GM12875 (cell line): Measurements from ENCODE around the gene VSIG10L2.

Source experiments
- H3K4me3 ChIP-seq: one replicate; pipeline ENCODE4 v1.5.1; 2011; ENCODE audit warnings: low read depth, low read length, control low read depth
- TF ChIP-seq, protein P1 (sequence below): IDR thresholded peaks from 2 replicates; pipeline ENCODE4 v1.5.1; 2011; ENCODE audit warnings: low read depth, mild to moderate bottlenecking, control low read depth, inconsistent platforms, low read length, moderate library complexity, borderline replicate concordance; ENCODE audit not compliant: insufficient read depth

The VSIG10L2 gene

DNA sequence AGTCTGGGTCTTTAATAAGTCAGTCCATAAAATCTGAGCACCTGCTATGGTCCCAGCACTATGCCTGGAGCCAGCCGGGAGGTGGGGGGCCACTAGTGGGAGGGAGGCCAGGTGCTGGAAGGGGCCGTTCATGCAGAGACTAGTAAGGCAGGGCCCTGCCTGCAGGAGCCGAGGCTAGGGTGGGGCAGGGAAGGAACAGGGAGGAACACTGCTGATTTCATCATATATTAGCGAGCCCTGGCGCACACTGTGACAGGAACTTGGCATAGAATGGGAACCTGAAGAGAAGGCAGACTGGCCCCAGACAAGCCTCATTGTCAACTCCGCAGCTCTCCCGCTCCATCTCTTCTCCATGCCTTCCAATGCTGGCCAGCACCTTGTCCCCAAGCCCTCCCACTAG is 7.1 kb downstream of the VSIG10L2 start:
- TF ChIP-seq, protein P1, sequence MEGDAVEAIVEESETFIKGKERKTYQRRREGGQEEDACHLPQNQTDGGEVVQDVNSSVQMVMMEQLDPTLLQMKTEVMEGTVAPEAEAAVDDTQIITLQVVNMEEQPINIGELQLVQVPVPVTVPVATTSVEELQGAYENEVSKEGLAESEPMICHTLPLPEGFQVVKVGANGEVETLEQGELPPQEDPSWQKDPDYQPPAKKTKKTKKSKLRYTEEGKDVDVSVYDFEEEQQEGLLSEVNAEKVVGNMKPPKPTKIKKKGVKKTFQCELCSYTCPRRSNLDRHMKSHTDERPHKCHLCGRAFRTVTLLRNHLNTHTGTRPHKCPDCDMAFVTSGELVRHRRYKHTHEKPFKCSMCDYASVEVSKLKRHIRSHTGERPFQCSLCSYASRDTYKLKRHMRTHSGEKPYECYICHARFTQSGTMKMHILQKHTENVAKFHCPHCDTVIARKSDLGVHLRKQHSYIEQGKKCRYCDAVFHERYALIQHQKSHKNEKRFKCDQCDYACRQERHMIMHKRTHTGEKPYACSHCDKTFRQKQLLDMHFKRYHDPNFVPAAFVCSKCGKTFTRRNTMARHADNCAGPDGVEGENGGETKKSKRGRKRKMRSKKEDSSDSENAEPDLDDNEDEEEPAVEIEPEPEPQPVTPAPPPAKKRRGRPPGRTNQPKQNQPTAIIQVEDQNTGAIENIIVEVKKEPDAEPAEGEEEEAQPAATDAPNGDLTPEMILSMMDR, result no peak
- no peak overlapping the region for H3K4me3 ChIP-seq

GRCh38 chr11:125953401-125953935 is 7.6 kb downstream of the VSIG10L2 start:
- H3K4me3 ChIP-seq, result no peak overlapping the region
- TF ChIP-seq, protein P1, result no peak

DNA sequence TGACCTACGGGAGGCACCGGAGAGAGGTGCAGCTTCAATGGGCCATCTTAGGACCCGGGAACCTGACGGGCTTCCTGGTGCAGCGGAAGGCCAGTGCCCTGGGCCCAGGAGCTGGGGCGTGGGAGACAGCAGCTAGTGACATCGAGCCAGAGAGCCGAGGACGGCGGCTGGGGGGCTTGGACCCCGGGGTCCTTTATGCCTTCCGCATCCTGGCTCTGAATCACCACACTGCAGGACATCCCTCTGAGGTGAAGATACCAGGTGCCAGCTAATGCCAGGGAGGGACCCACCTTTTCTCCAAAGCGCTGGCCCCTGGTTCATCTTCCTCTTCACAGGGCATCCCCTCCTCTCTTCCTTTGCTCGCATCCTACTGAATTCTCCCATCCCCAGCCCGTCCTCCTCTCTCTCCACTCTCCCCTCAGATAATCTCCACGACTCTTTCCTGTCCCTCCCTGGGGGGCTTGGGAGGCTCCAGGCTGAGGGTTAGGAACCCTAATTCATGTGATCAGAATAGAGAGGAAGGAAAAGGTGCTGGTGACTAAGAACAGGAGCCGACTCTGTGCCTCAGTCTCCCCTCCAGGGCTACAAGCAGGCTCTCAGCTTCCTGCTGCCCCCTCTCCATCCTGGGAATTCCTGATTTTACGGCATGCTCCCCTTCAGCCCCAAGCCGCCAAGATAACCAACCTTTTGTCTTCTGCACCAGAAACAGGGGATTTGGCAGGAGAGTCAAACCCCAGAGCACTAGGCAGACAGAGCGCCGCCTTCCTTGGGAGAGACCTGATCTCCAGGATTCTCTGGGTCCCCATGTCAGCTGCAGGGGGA is 8.5 kb downstream of the VSIG10L2 start:
- no peak overlapping the region for H3K4me3 ChIP-seq
- TF ChIP-seq, protein P1, result no peak

DNA sequence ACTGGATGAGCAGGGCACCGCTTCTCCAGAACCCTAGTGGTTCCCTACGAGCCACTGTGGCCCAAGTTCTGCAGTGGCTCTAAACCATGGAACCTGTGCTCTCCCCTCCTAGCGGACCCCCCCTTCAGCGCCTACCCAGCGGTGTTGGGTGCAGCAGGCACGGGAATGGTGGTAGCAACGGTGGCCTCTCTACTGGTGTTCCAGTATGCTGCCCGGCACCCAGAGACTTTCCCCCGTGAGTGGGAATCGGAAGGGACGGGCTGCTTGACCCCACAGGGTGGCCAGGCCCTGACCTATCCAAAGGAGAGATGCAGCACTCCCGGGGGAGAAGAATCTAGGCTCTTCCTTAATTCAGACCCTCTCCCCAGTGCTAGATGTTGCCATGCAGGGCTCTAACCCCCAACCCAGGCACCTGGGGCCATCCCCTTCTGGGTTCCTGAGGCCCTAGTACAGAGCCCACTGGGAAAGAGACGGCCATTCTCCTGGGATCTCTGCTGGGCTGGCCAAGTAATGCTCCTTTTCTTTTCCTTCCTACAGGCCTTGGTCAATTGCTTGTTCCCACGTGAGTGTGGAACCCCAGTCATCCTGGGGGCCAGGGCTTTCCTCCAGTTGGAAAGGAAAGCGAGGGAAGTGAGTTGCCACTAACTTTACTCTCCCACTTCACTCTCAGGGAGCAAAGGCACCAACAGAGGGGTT is 9.2 kb downstream of the VSIG10L2 start:
- no peak overlapping the region for H3K4me3 ChIP-seq
- TF ChIP-seq, protein P1, result no peak

- no peak overlapping the region for H3K4me3 ChIP-seq
- TF ChIP-seq, protein P1, result no peak
Observed at GRCh38 chr11:125955856-125956255, 10.0 kb downstream of the VSIG10L2 start.

GRCh38 chr11:125956391-125957134 is 10.7 kb downstream of the VSIG10L2 start:
- TF ChIP-seq, protein P1, result no peak
- no peak overlapping the region for H3K4me3 ChIP-seq
